Measurements from ENCODE around the gene LGALS3BP. TPM values are rescaled to one million over a fixed set of nuclear protein-coding genes. Genes with fewer than 3 reads are reported as not detected.
A peak's percentile ranks its signal among the peaks of the same experiment; 100 is the strongest.

LGALS3BP gene
- total and polyA plus RNA-seq, 5 experiments from 2014 or later, result 50.5 to 90.6 (median 54.4) TPM

DNA sequence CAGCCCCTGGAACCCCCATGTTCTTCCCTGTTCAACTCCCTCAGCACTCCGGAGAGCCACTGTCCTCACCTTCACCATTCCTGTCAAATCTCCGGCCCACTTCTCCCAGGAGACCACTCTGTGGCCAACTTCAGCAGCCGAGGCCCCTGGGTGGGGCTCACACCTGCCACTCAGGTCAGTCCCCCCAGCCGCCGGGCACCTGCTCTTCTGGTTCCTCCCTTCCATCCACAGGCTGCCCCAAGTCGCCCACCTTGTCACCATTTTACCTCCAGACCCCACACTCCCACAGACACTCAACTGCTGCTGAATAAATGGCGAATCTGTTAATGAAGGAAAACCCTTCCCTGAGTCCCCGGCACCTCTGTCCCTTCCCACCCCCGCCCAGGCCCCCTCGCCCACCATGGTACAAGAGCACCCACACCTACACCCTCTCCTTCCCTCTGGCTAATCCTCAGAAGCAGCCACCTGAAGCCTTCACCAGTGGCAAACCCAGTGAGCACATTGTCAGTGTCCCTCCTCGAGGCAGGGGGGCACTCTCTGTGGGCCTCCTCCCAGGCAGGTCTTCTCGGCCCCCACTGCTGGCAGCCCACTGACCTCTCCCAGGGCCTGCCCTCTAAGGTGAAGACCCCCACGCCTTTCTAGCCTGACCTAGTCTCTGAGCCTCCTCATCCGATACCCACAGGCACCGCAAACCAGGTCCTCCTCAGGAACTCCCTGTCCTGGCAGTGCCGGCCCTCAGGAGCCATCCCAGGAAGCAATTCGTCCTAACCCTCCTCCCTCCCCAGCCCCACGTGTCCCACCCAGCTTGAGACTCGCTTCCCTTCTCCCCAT lies 21.7 kb upstream of the LGALS3BP start:
- DNase-seq (no peak), ATAC-seq (no peak)
- H3K4me1 Mint-ChIP-seq, result peaks cover 26 to 49% (median 35%) of the 10 kb centered on the region in 4 donors
- peaks cover 0 to 46% (median 0%) of the 10 kb centered on the region in 3 donors for H3K36me3 Mint-ChIP-seq
- H3K27me3 Mint-ChIP-seq, result no peaks in the 10 kb centered on the region
- H3K27ac Mint-ChIP-seq, result peak overlapping the region in 9 of 10 donors; percentile 18 to 71 (median 50)
- no peak overlapping the region for H3K4me3 Mint-ChIP-seq
- no peaks in the 10 kb centered on the region for H3K9me3 Mint-ChIP-seq
- POLR2A ChIA-PET, result interaction anchor here (0.7 kb wide), 1 partner anchor 15 kb away, joined by 3 read pairs; no protein-coding TSS in a partner anchor

DNA sequence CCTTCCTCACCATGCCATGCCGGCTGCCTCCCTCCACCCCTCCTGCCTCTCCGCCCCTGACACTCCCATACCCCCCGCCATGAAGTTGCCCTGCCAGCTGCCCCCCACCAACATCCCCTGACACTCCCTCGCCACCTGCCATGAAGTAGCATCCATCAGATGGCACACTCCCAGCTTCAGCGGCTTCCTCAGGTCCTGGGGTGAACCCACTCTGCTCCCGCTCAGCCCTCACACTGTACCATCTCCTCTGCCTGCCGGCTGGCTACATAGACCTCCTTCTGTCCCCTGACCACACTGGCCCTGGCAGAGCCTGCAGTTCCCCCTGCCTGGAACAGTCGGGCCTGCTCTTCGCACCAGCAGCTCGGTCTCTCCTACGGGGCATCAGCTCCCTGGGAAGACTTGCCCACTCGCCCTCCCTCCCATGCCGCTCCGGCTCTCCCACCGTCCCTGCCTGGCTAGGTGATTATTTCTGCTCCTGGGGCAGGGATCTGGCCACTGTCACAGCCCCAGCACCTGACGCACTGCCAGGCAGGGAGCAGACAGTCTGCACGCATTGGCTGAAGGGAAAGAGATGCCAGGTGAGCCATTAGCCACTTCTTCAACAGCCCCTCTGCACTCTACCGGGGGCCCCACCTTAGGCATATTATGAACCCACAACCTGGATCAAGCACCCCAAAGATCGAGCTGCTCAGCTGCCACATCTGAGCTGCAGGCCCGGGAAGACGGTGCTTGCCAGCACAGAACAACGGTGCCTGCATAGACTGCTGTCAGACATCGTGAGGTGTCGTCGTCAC lies 20.9 kb upstream of the LGALS3BP start:
- H3K27ac Mint-ChIP-seq, result peak overlapping the region in 7 of 10 donors; percentile 9 to 55 (median 41)
- no peaks in the 10 kb centered on the region for H3K9me3 Mint-ChIP-seq
- H3K4me3 Mint-ChIP-seq, result no peak overlapping the region
- H3K4me1 Mint-ChIP-seq, result peaks cover 18 to 41% (median 27%) of the 10 kb centered on the region in 4 donors
- H3K27me3 Mint-ChIP-seq, result no peaks in the 10 kb centered on the region
- no peak for ATAC-seq
- POLR2A ChIA-PET, result no interaction called here
- no peak for DNase-seq
- peaks cover 0 to 51% (median 3%) of the 10 kb centered on the region in 3 donors for H3K36me3 Mint-ChIP-seq

DNA sequence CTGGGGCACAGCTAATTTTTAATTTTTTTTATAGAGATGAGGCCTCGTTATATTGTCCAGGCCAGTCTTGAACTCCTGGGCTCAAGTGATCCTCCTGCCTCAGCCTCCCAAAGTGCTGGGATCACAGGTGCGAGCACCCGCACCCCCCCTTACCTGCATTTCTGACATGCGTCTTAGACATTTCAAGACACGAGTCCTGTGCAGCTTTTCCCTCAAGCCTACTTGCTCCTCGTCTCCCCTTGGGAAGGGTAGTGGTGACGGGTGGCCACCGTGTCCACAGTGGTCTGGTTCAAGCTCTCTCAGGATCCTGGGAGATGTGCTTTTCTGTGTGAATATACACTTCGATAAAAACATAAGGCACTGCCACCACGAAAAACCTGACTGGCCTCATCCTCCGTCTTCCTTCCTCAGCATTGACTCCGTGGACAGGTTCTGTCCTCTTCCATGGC lies 20.2 kb upstream of the LGALS3BP start:
- H3K4me3 Mint-ChIP-seq, result no peak overlapping the region
- ATAC-seq (no peak), DNase-seq (no peak)
- peaks cover 13 to 36% (median 24%) of the 10 kb centered on the region in 4 donors for H3K4me1 Mint-ChIP-seq
- H3K27ac Mint-ChIP-seq, result peak overlapping the region in 3 of 10 donors; percentile 20 to 41 (median 37)
- H3K9me3 Mint-ChIP-seq, result no peaks in the 10 kb centered on the region
- H3K27me3 Mint-ChIP-seq, result no peaks in the 10 kb centered on the region
- peaks cover 0 to 54% (median 4%) of the 10 kb centered on the region in 3 donors for H3K36me3 Mint-ChIP-seq
- POLR2A ChIA-PET, result no interaction called here

DNA sequence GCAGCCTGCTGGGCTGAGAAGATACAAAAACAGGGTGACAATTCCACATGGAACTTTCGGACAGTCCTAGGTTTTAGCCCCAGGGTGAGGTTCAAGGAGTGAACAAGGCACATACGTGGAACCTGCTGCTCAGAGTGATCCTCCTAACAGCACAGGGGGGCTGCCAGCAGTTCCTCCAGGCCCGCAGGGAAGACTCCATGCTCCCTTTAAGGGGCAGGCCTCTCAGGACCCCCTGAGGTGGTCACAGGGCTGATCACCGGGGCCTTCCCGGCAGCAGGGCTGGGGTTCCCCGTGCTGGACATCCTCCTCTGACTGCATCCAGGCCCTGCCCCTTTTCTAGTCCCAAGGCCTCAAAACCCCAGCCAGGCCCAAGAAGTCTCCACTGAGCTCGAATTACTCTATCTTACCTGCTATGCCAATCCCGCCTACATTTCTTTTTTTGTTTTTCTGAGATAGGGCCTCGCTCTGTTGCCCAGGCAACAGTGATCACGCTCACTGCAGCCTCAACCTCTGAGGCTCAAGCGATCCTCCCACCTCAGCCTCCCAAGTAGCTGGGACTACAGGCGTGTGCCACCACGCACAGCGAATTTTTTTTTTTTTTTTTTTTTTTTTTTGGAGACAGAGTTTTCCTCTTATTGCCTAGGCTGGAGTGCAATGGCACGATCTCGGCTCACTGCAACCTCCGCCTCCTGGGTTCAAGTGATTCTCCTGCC lies 19.5 kb upstream of the LGALS3BP start:
- H3K36me3 Mint-ChIP-seq, result peaks cover 0 to 58% (median 4%) of the 10 kb centered on the region in 3 donors
- H3K27me3 Mint-ChIP-seq, result no peaks in the 10 kb centered on the region
- peaks cover 13 to 36% (median 24%) of the 10 kb centered on the region in 4 donors for H3K4me1 Mint-ChIP-seq
- no peak for ATAC-seq
- H3K4me3 Mint-ChIP-seq, result no peak overlapping the region
- POLR2A ChIA-PET, result no interaction called here
- H3K27ac Mint-ChIP-seq, result peak overlapping the region in 1 of 10 donors; percentile 51
- DNase-seq, result no peak
- H3K9me3 Mint-ChIP-seq, result no peaks in the 10 kb centered on the region

DNA sequence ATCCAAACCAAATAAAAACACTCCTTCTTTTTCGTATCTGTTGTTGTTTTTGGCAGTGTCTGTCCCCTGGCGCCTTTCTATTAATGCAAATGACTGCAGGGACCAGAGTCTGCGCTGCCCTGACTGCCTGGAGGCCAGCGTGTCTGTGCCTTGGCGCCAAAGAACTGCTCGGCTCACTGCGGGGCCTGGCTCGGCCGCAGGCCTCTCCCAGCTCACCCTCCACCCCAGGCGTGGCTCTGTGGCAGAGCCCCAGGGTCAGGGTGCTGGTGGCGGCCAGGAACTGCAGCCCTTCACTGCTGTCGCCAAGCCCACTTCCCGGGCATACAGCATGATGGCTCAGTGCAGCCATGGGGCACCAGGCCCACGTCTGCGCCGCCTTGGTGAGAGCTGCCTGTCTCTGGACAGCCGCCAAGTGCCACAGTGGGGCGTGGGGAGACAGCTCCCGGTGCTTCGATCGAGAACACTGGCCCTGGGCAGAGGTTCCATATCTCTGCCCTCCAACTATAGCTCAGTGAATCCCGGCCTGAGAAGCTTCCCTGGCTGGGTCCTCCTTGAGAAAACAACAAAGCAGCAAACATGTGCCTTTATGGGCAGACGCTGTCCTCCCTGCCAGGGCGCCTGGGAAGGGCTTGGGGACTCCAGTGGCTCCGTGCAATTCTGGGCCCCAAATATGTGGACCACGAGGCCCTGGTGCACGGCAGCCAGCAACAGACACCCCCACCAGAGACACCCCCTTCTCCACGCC lies 18.8 kb upstream of the LGALS3BP start:
- peaks cover 11 to 32% (median 23%) of the 10 kb centered on the region in 4 donors for H3K4me1 Mint-ChIP-seq
- H3K9me3 Mint-ChIP-seq, result no peaks in the 10 kb centered on the region
- ATAC-seq, result no peak
- DNase-seq, result no peak
- no peaks in the 10 kb centered on the region for H3K27me3 Mint-ChIP-seq
- peak overlapping the region in 1 of 10 donors; percentile 33 for H3K27ac Mint-ChIP-seq
- POLR2A ChIA-PET, result interaction anchor here (0.5 kb wide), 1 partner anchor 111 kb away, joined by 3 read pairs; no protein-coding TSS in a partner anchor
- peaks cover 0 to 60% (median 5%) of the 10 kb centered on the region in 3 donors for H3K36me3 Mint-ChIP-seq
- no peak overlapping the region for H3K4me3 Mint-ChIP-seq

DNA sequence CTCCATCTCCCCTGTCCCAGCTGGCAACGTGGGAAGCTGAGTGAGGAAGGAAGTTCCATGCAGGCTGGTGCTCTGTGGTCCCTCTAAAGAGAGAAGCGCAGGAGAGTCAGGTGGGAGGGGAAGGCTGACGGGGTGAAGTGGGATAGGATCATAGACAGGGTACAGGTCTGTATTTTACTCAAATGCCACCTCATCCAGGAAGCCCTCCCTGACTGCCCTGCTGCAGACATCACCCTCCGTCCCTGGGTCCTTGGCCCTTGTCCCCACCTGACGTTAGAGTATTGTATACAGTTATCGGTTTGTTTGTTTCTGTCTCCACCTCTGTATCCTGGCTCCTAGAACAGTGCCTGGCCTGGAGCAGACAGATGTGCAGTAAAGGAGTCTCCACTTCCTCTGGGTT lies 18.2 kb upstream of the LGALS3BP start:
- DNase-seq (no peak), ATAC-seq (no peak)
- Mint-ChIP-seq H3K4me3 (no peak overlapping the region), H3K4me1 (peaks cover 10 to 33% (median 25%) of the 10 kb centered on the region in 4 donors), H3K9me3 (no peaks in the 10 kb centered on the region), H3K27ac (no peak overlapping the region), H3K27me3 (no peaks in the 10 kb centered on the region), H3K36me3 (peaks cover 0 to 63% (median 9%) of the 10 kb centered on the region in 3 donors)
- POLR2A ChIA-PET, result no interaction called here

DNA sequence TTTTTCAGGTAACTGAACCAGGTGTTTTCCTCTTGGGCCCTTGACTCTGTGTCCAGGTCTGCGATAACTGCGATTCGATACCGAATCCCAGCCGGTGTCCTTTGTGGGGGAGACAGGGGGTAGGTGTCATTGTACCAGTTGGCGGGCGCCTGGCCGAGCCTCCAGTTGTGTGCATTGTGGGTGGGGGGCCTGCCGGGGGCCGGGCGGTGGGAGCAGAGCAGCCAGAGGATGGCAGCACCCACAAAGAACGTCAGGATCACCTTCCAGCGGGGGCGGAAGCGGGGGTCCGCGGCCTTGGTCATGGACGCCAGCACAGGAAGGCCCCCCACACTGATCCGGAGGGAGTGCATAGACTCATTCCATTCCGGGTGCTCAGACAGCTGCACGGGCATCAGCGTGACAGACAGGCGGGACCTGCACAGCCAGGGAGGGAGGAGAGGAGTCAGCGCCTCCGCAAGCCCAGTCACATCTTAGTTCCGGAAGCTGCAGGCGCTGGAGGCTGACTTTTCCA lies 17.6 kb upstream of the LGALS3BP start:
- H3K27ac Mint-ChIP-seq, result no peak overlapping the region
- ATAC-seq (no peak), DNase-seq (no peak)
- peaks cover 4 to 30% (median 22%) of the 10 kb centered on the region in 4 donors for H3K4me1 Mint-ChIP-seq
- H3K9me3 Mint-ChIP-seq, result no peaks in the 10 kb centered on the region
- no peaks in the 10 kb centered on the region for H3K27me3 Mint-ChIP-seq
- H3K4me3 Mint-ChIP-seq, result no peak overlapping the region
- POLR2A ChIA-PET, result no interaction called here
- peaks cover 0 to 61% (median 9%) of the 10 kb centered on the region in 3 donors for H3K36me3 Mint-ChIP-seq

DNA sequence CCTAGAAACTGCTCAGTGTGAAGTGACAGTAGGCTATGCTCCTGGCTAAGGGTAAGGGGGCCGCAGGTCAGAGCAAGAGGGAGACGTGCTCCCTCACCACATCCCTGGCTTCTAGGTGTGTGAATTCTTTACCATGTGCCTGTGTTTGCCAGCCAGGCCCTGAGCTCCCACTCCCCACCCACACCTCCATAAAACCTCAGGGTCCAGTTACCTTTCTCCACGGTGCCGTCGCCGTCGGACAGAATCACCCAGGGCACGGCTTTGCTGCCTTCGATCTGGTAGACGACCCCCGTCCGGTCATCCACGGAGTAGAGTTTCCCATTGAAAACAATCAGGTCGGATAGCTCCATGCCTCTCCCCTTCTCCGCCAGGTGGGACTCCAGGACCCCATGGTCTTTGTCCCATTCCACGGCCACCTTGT lies 17.1 kb upstream of the LGALS3BP start:
- POLR2A ChIA-PET, result interaction anchor here (0.6 kb wide), 1 partner anchor 10 kb away, joined by 3 read pairs; no protein-coding TSS in a partner anchor
- H3K36me3 Mint-ChIP-seq, result peaks cover 0 to 61% (median 9%) of the 10 kb centered on the region in 3 donors
- H3K4me1 Mint-ChIP-seq, result peaks cover 3 to 25% (median 18%) of the 10 kb centered on the region in 4 donors
- no peak overlapping the region for H3K4me3 Mint-ChIP-seq
- DNase-seq (no peak), ATAC-seq (no peak)
- H3K9me3 Mint-ChIP-seq, result no peaks in the 10 kb centered on the region
- H3K27ac Mint-ChIP-seq, result no peak overlapping the region
- no peaks in the 10 kb centered on the region for H3K27me3 Mint-ChIP-seq

DNA sequence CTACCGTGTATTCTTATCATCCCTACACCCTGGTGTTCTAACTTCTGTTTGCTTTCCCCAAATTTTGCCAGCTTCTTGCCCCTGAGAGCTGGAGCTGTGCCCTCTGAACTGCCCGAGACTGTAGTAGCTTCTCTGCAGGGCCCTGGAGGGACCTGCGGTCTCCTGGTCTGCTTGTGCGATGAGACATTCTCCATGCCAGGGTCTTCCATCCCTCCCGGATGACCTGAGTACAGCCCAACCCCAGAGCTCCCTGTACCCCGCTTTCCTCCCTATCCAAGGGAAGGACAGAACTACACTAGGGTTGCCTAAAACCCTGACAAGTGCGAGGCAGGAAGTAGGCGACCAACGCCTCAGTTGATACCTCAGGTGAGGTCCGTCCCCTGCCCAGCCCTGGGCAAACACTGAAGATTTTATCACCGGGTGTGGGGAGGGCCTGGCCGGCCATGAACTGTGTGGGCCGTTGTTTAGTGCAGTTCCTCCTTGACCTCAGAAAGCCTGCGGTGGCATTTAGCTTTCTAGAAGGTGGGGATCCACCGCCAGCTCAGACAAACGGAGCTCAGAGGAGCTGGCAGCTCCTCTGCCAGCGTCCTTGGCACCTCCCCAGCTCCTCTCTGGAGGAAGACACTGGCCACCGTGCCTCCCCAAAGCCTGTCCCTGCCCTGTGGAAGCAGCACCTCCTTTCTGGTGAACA lies 16.2 kb upstream of the LGALS3BP start:
- H3K36me3 Mint-ChIP-seq, result peaks cover 0 to 59% (median 9%) of the 10 kb centered on the region in 3 donors
- no peaks in the 10 kb centered on the region for H3K9me3 Mint-ChIP-seq
- peaks cover 3 to 17% (median 13%) of the 10 kb centered on the region in 4 donors for H3K4me1 Mint-ChIP-seq
- peak overlapping the region in 1 of 10 donors; percentile 60 for H3K27ac Mint-ChIP-seq
- no peak for DNase-seq
- no peak for ATAC-seq
- peak overlapping the region in 1 of 10 donors; percentile 24 for H3K4me3 Mint-ChIP-seq
- POLR2A ChIA-PET, result interaction anchor here (0.6 kb wide), 1 partner anchor 9 kb away, joined by 3 read pairs; no protein-coding TSS in a partner anchor
- H3K27me3 Mint-ChIP-seq, result no peaks in the 10 kb centered on the region

DNA sequence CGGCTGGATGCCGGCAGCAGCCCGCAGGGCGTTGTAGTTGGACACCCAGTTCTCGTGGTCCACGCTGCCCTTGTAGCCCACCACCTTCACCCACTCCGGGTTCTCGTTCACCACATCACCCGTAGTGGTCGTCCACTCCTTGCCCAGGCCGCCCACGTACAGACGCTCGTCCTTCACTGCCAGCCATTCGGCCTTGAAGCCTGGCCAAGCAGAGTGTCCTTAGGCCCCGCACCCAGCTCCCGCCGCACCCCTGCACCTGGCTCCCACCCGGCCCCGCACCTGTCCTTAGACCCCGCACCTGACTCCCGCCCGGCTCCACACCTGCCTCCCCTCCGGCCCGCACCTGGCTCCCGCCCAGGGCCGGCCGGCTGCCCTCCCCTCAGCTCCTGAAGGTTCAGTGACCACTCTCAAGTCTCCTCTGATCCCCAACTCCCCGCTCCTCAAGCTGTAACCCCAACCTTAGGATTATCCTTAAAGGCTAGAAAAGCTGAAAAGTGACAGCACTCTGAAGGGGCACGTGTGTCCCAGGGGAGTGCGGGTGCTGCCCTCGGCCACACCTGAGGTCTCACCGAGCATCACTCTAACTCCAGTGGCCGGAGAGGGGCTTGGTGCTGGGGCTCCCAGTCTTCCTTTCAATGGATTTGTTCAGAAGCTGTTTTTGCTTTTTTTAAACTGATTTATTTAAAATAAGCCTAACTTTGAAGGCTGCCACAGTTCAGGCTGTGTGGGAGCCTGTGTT lies 15.5 kb upstream of the LGALS3BP start:
- Mint-ChIP-seq H3K4me1 (peaks cover 3 to 15% (median 8%) of the 10 kb centered on the region in 4 donors), H3K4me3 (no peak overlapping the region), H3K36me3 (peaks cover 0 to 62% (median 9%) of the 10 kb centered on the region in 3 donors), H3K9me3 (no peaks in the 10 kb centered on the region), H3K27ac (no peak overlapping the region), H3K27me3 (no peaks in the 10 kb centered on the region)
- no peak for ATAC-seq
- no peak for DNase-seq
- POLR2A ChIA-PET, result no interaction called here
